H9 (cell line): ENCODE results near the gene EIF2B5. TPM values are rescaled to one million over a fixed set of nuclear protein-coding genes. Genes with fewer than 3 reads are reported as not detected.

Experiments
- DNase-seq: peaks from one replicate; pipeline ENCODE4 v3.0.0-alpha.2; 2017
- H2AFZ ChIP-seq: one replicate; pipeline ENCODE4 v1.6.1; 2013; ENCODE audit warnings: mild to moderate bottlenecking, low read length, control low read depth, moderate library complexity
- H2AK5ac ChIP-seq: 2 replicates; pipeline ENCODE4 v1.6.1; 2013; ENCODE audit warnings: low read length, control low read depth, mixed read lengths; ENCODE audit not compliant: insufficient read length
- H2BK120ac ChIP-seq: one replicate; pipeline ENCODE4 v1.6.1; 2013; ENCODE audit warnings: low read depth, mild to moderate bottlenecking, low read length, control low read depth, inconsistent platforms; ENCODE audit not compliant: poor library complexity, severe bottlenecking
- H2BK12ac ChIP-seq: 2 replicates; pipeline ENCODE4 v1.6.1; 2013; ENCODE audit warnings: low read length, control low read depth, mixed read lengths, low read depth; ENCODE audit not compliant: insufficient read length
- H2BK15ac ChIP-seq: 2 replicates; pipeline ENCODE4 v1.6.1; 2013; ENCODE audit warnings: low read depth, low read length, control low read depth
- H2BK20ac ChIP-seq: one replicate; pipeline ENCODE4 v1.6.1; 2013; ENCODE audit warnings: low read depth, mild to moderate bottlenecking, low read length, control low read depth, inconsistent platforms; ENCODE audit not compliant: poor library complexity, severe bottlenecking
- H2BK5ac ChIP-seq: 2 replicates; pipeline ENCODE4 v1.6.1; 2013; ENCODE audit warnings: low read length, control low read depth, mixed read lengths; ENCODE audit not compliant: insufficient read length
- H3K14ac ChIP-seq: 2 replicates; pipeline ENCODE4 v1.6.1; 2013; ENCODE audit warnings: low read length, control low read depth; ENCODE audit not compliant: insufficient read depth
- H3K18ac ChIP-seq: 2 replicates; pipeline ENCODE4 v1.6.1; 2013; ENCODE audit warnings: low read depth, mild to moderate bottlenecking, mixed read lengths, low read length, control low read depth; ENCODE audit not compliant: insufficient read length
- H3K23ac ChIP-seq: 2 replicates; pipeline ENCODE4 v1.6.1; 2013; ENCODE audit warnings: low read length, control low read depth, mixed read lengths, low read depth; ENCODE audit not compliant: insufficient read length
- H3K23me2 ChIP-seq: 2 replicates; pipeline ENCODE4 v1.6.1; 2013; ENCODE audit warnings: low read depth, mild to moderate bottlenecking, mixed read lengths, low read length, control low read depth; ENCODE audit not compliant: insufficient read length, poor library complexity, severe bottlenecking
- H3K27ac ChIP-seq: 2 replicates; pipeline ENCODE4 v1.5.1; 2013; ENCODE audit warnings: low read length, control low read depth, mixed read lengths, low read depth; ENCODE audit not compliant: insufficient read length
- H3K27me3 ChIP-seq: 2 replicates; pipeline ENCODE4 v1.6.1; 2013; ENCODE audit warnings: low read length, control low read depth, inconsistent platforms; ENCODE audit not compliant: insufficient read depth
- H3K4ac ChIP-seq: 2 replicates; pipeline ENCODE4 v1.6.1; 2013; ENCODE audit warnings: low read depth, mild to moderate bottlenecking, control low read depth, inconsistent platforms, low read length, moderate library complexity
- H3K4me1 ChIP-seq: 2 replicates; pipeline ENCODE4 v1.6.1; 2013; ENCODE audit warnings: low read length, control low read depth, inconsistent platforms; ENCODE audit not compliant: insufficient read depth
- H3K4me2 ChIP-seq: 2 replicates; pipeline ENCODE4 v1.6.1; 2013; ENCODE audit warnings: low read length, control low read depth, mixed read lengths; ENCODE audit not compliant: insufficient read length, insufficient read depth
- H3K56ac ChIP-seq: 2 replicates; pipeline ENCODE4 v1.6.1; 2013; ENCODE audit warnings: low read depth, mild to moderate bottlenecking, mixed read lengths, low read length, control low read depth; ENCODE audit not compliant: insufficient read length
- H3K79me1 ChIP-seq: 2 replicates; pipeline ENCODE4 v1.6.1; 2013; ENCODE audit warnings: low read depth, mild to moderate bottlenecking, moderate library complexity, low read length, control low read depth, inconsistent platforms; ENCODE audit not compliant: insufficient read depth, poor library complexity, severe bottlenecking
- H3K79me2 ChIP-seq: 2 replicates; pipeline ENCODE4 v1.6.1; 2013; ENCODE audit warnings: low read length, control low read depth, inconsistent platforms; ENCODE audit not compliant: insufficient read depth
- H3K9ac ChIP-seq: 2 replicates; pipeline ENCODE4 v1.6.1; 2013; ENCODE audit warnings: low read length, control low read depth, mixed read lengths; ENCODE audit not compliant: insufficient read length; ENCODE audit errors: extremely low read depth
- H3K9me3 ChIP-seq: one replicate; pipeline ENCODE4 v1.6.1; 2013; ENCODE audit warnings: low read depth, low read length, inconsistent platforms; ENCODE audit not compliant: control insufficient read depth
- H3T11ph ChIP-seq: one replicate; pipeline ENCODE4 v1.6.1; 2013; ENCODE audit warnings: mild to moderate bottlenecking, low read length, control low read depth, inconsistent platforms
- H4K20me1 ChIP-seq: one replicate; pipeline ENCODE4 v1.6.1; 2013; ENCODE audit not compliant: control insufficient read depth, insufficient read length, insufficient read depth
- H4K5ac ChIP-seq: 2 replicates; pipeline ENCODE4 v1.6.1; 2013; ENCODE audit warnings: low read depth, mild to moderate bottlenecking, mixed read lengths, low read length, control low read depth; ENCODE audit not compliant: insufficient read length
- H4K8ac ChIP-seq: replicated peaks from 2 replicates; pipeline ENCODE4 v1.6.1; 2013; ENCODE audit warnings: low read length, control low read depth, mixed read lengths, low read depth; ENCODE audit not compliant: insufficient read length
- H4K91ac ChIP-seq: 2 replicates; pipeline ENCODE4 v1.6.1; 2013; ENCODE audit warnings: low read depth, mild to moderate bottlenecking, moderate library complexity, mixed read lengths, low read length, control low read depth; ENCODE audit not compliant: insufficient read length
- H3K27ac Mint-ChIP-seq, 3 experiments: 2 replicates in 2 of 3; 3 replicates in 1 of 3; pipeline ENCODE4 v1.8.0; 2020 to 2021; ENCODE audit warnings: mixed read lengths in 3 of 3, mild to moderate bottlenecking in 1 of 3, moderate library complexity in 1 of 3
- H3K27me3 Mint-ChIP-seq: 2 replicates; pipeline ENCODE4 v1.8.0; 2021; ENCODE audit warnings: low read depth, mild to moderate bottlenecking, moderate library complexity, mixed read lengths
- H3K36me3 Mint-ChIP-seq, 3 experiments: 2 replicates in 2 of 3; 3 replicates in 1 of 3; pipeline ENCODE4 v1.8.0; 2020 to 2021; ENCODE audit warnings: low read depth in 3 of 3, mixed read lengths in 3 of 3; ENCODE audit not compliant: insufficient read depth in 1 of 3
- H3K4me1 Mint-ChIP-seq, 2 experiments: 2 replicates each; pipeline ENCODE4 v1.8.0; 2020; ENCODE audit warnings: mixed read lengths in 2 of 2
- H3K4me3 Mint-ChIP-seq, 2 experiments: 2 replicates in 1 of 2; 3 replicates in 1 of 2; pipeline ENCODE4 v1.8.0; 2020 to 2021; ENCODE audit warnings: mild to moderate bottlenecking in 2 of 2, mixed read lengths in 2 of 2, moderate library complexity in 1 of 2
- H3K9me3 Mint-ChIP-seq, 2 experiments: 2 replicates in 1 of 2; 3 replicates in 1 of 2; pipeline ENCODE4 v1.8.0; 2020; ENCODE audit warnings: mild to moderate bottlenecking in 2 of 2, mixed read lengths in 2 of 2, moderate library complexity in 1 of 2
- WGBS: extraction: QIAGEN DNeasy Blood & Tissue Kit; methylation state at CpG from one replicate; pipeline ENCODE4 v1.1.7; 2013; ENCODE audit warnings: missing lambda C conversion rate, low lambda C conversion rate, mixed read lengths; ENCODE audit not compliant: insufficient read length; ENCODE audit errors: extremely low coverage; 5-methylcytosine and 5-hydroxymethylcytosine counted together
- total RNA-seq: library from RNA; stranded (reverse); gene quantifications from 2 replicates; pipeline ENCODE4 v1.2.1, GENCODE V29; 2021
- TF ChIP-seq, protein P1 (sequence below): fragments of 200-600 bp; sonication (generic); conservative IDR thresholded peaks from 3 replicates; pipeline ENCODE4 v1.8.0; 2021; ENCODE audit warnings: antibody characterized with exemption, mild to moderate bottlenecking

The EIF2B5 gene
- total RNA-seq, 1 experiment from 2014 or later = 42.0 TPM

DNA sequence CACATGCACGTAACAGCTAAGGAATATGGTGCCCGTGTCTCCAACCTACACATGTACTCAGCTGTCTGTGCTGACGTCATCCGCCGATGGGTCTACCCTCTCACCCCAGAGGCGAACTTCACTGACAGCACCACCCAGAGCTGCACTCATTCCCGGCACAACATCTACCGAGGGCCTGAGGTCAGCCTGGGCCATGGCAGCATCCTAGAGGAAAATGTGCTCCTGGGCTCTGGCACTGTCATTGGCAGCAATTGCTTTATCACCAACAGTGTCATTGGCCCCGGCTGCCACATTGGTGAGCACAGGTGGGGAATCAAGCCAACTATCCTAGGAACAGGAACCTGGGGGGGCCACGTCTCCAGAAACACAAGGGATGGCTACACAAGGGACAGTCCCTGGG is 5.3 kb downstream of the EIF2B5 start:
- no peak overlapping the region for H2AFZ ChIP-seq
- H3K4ac ChIP-seq = no peak overlapping the region
- H4K91ac ChIP-seq = no peak overlapping the region
- no peaks in the 10 kb centered on the region for H3K9me3 ChIP-seq
- no peak overlapping the region for H3K4me2 ChIP-seq
- no peak overlapping the region for H2BK5ac ChIP-seq
- H4K8ac ChIP-seq = no peak overlapping the region
- no peaks in the 10 kb centered on the region for H4K20me1 ChIP-seq
- no peak overlapping the region for H2BK12ac ChIP-seq
- H3K18ac ChIP-seq = no peak overlapping the region
- no peak overlapping the region for H3K9ac ChIP-seq
- no peak overlapping the region for H3K27ac Mint-ChIP-seq
- H3K9me3 Mint-ChIP-seq = no peaks in the 10 kb centered on the region
- no peak overlapping the region for H3K4me3 Mint-ChIP-seq
- no CpG with 5 or more reads among the region's 10 CpGs for WGBS
- H3K4me1 Mint-ChIP-seq = peaks cover 12 to 13% of the 10 kb centered on the region in 2 experiments
- H2BK15ac ChIP-seq = no peak overlapping the region
- no peaks in the 10 kb centered on the region for H3K4me1 ChIP-seq
- no peaks in the 10 kb centered on the region for H3K27me3 Mint-ChIP-seq
- H2AK5ac ChIP-seq = no peak overlapping the region
- peaks cover 10% of the 10 kb centered on the region for H3K79me1 ChIP-seq
- no peak overlapping the region for H3K27ac ChIP-seq
- no peaks in the 10 kb centered on the region; the same call in 1 of the 2 replicates for H3K79me2 ChIP-seq
- no peak overlapping the region for H3T11ph ChIP-seq
- no peak overlapping the region for H3K14ac ChIP-seq
- peaks cover 2% of the 10 kb centered on the region for H3K23me2 ChIP-seq
- no peak for DNase-seq
- no peaks in the 10 kb centered on the region for H3K27me3 ChIP-seq
- H4K5ac ChIP-seq = no peak overlapping the region
- no peak overlapping the region for H3K56ac ChIP-seq
- no peak overlapping the region for H2BK120ac ChIP-seq
- H2BK20ac ChIP-seq = no peak overlapping the region
- H3K36me3 Mint-ChIP-seq = peaks cover 24 to 65% (median 43%) of the 10 kb centered on the region in 3 experiments; a peak in 6 of 7 replicates
- no peak overlapping the region for H3K23ac ChIP-seq
- TF ChIP-seq, protein P1, sequence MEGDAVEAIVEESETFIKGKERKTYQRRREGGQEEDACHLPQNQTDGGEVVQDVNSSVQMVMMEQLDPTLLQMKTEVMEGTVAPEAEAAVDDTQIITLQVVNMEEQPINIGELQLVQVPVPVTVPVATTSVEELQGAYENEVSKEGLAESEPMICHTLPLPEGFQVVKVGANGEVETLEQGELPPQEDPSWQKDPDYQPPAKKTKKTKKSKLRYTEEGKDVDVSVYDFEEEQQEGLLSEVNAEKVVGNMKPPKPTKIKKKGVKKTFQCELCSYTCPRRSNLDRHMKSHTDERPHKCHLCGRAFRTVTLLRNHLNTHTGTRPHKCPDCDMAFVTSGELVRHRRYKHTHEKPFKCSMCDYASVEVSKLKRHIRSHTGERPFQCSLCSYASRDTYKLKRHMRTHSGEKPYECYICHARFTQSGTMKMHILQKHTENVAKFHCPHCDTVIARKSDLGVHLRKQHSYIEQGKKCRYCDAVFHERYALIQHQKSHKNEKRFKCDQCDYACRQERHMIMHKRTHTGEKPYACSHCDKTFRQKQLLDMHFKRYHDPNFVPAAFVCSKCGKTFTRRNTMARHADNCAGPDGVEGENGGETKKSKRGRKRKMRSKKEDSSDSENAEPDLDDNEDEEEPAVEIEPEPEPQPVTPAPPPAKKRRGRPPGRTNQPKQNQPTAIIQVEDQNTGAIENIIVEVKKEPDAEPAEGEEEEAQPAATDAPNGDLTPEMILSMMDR = no peak
